Immature natural killer cell (primary cell): ENCODE data around the gene SLC23A2. TPM values are rescaled to one million over a fixed set of nuclear protein-coding genes. Genes with fewer than 3 reads are reported as not detected.

ENCODE experiments used
- DNase-seq, 3 donors: peaks; one replicate each; pipeline ENCODE4 v3.0.0; 2022; ENCODE audit warnings: mixed read lengths in 1 of 3
- H3K27ac Mint-ChIP-seq, 6 donors: one replicate each; pipeline ENCODE4 v1.8.0; 2020; ENCODE audit warnings: mixed read lengths in 6 of 6, mild to moderate bottlenecking in 5 of 6, inconsistent platforms in 4 of 6, moderate library complexity in 3 of 6
- H3K27me3 Mint-ChIP-seq, 3 donors: one replicate each; pipeline ENCODE4 v1.8.0; 2020 to 2021; ENCODE audit warnings: low read depth in 3 of 3, mild to moderate bottlenecking in 3 of 3, mixed read lengths in 3 of 3, moderate library complexity in 3 of 3, inconsistent platforms in 1 of 3
- H3K36me3 Mint-ChIP-seq, 3 donors: one replicate each; pipeline ENCODE4 v1.8.0; 2020; ENCODE audit warnings: mixed read lengths in 3 of 3, inconsistent platforms in 2 of 3, mild to moderate bottlenecking in 2 of 3
- H3K4me1 Mint-ChIP-seq, 2 donors: one replicate each; pipeline ENCODE4 v1.8.0; 2020; ENCODE audit warnings: inconsistent platforms in 2 of 2, mild to moderate bottlenecking in 2 of 2, mixed read lengths in 2 of 2, moderate library complexity in 1 of 2
- H3K4me3 Mint-ChIP-seq, 5 donors: one replicate each; pipeline ENCODE4 v1.8.0; 2020; ENCODE audit warnings: mild to moderate bottlenecking in 5 of 5, mixed read lengths in 5 of 5, inconsistent platforms in 3 of 5, moderate library complexity in 3 of 5
- H3K9me3 Mint-ChIP-seq, 6 donors: one replicate each; pipeline ENCODE4 v1.8.0; 2020; ENCODE audit warnings: mild to moderate bottlenecking in 6 of 6, mixed read lengths in 6 of 6, inconsistent platforms in 4 of 6, moderate library complexity in 3 of 6
- polyA plus RNA-seq, 3 donors: library from polyadenylated mRNA; unstranded; fragments of 300-500 nt; fragmentation: Illumina TruSeq; gene quantifications; one replicate each; pipeline ENCODE4 v1.2.3, GENCODE V29; 2021

Gene SLC23A2
- polyA plus RNA-seq, 3 donors from 2014 or later: 5.0 to 9.3 (median 5.1) TPM

GRCh38 chr20:4808872-4809271 lies 192.4 kb downstream of the SLC23A2 start:
- DNase-seq: no peak
- H3K27me3 Mint-ChIP-seq: peaks cover 4 to 7% (median 4%) of the 10 kb centered on the region in 3 donors
- H3K36me3 Mint-ChIP-seq: peaks cover 0 to 4% (median 0%) of the 10 kb centered on the region in 3 donors
- H3K4me3 Mint-ChIP-seq: no peak overlapping the region
- peak overlapping the region in 5 of 6 donors; percentile 29 to 99 (median 75) for H3K27ac Mint-ChIP-seq
- H3K4me1 Mint-ChIP-seq: peaks cover 34 to 35% of the 10 kb centered on the region in 2 donors
- no peaks in the 10 kb centered on the region for H3K9me3 Mint-ChIP-seq

- Mint-ChIP-seq H3K9me3 (no peaks in the 10 kb centered on the region), H3K4me1 (peaks cover 5% of the 10 kb centered on the region in 2 donors)
Measured at GRCh38 chr20:4805663-4806449, 195.5 kb downstream of the SLC23A2 start.

GRCh38 chr20:4802527-4802926 lies 198.8 kb downstream of the SLC23A2 start:
- DNase-seq: no peak
- H3K27ac Mint-ChIP-seq: no peak overlapping the region
- peaks cover 0 to 2% (median 0%) of the 10 kb centered on the region in 3 donors for H3K27me3 Mint-ChIP-seq
- no peaks in the 10 kb centered on the region for H3K4me1 Mint-ChIP-seq
- H3K36me3 Mint-ChIP-seq: peaks cover 11 to 22% (median 15%) of the 10 kb centered on the region in 3 donors
- no peak overlapping the region for H3K4me3 Mint-ChIP-seq
- no peaks in the 10 kb centered on the region for H3K9me3 Mint-ChIP-seq

More at GRCh38 chr20:4805663-4806449, 195.5 kb downstream of the SLC23A2 start:
- DNase-seq: no peak
- Mint-ChIP-seq H3K27me3 (no peaks in the 10 kb centered on the region), H3K27ac (peak overlapping the region in 4 of 6 donors; percentile 9 to 72 (median 26)), H3K4me3 (no peak overlapping the region), H3K36me3 (peaks cover 0 to 7% (median 4%) of the 10 kb centered on the region in 3 donors)

Other genes with a start within 250 kb of the SLC23A2 start
- 10 to 100 TPM; 15.7 to 18.7 (median 16.7) TPM for gene RASSF2, start 177.9 kb downstream of the SLC23A2 start, polyA plus RNA-seq
- 100 to 1,000 TPM; 224 to 275 (median 239) TPM for gene TMEM230, start 111.6 kb upstream of the SLC23A2 start, polyA plus RNA-seq
- gene PCNA, start 118.4 kb upstream of the SLC23A2 start, polyA plus RNA-seq: 10 to 100 TPM; 63.3 to 86.5 (median 76.4) TPM
- gene CDS2, start 125.5 kb upstream of the SLC23A2 start, polyA plus RNA-seq: 10 to 100 TPM; 50.1 to 61.1 (median 54.8) TPM